H9 (cell line): ENCODE measurements around the gene ZNF275. TPM values are rescaled to one million over a fixed set of nuclear protein-coding genes. Genes with fewer than 3 reads are reported as not detected.

ENCODE experiments used
- DNase-seq: peaks from one replicate; pipeline ENCODE4 v3.0.0-alpha.2; 2017
- H2AFZ ChIP-seq: one replicate; pipeline ENCODE4 v1.6.1; 2013; ENCODE audit warnings: mild to moderate bottlenecking, low read length, control low read depth, moderate library complexity
- H2AK5ac ChIP-seq: 2 replicates; pipeline ENCODE4 v1.6.1; 2013; ENCODE audit warnings: low read length, control low read depth, mixed read lengths; ENCODE audit not compliant: insufficient read length
- H2BK120ac ChIP-seq: one replicate; pipeline ENCODE4 v1.6.1; 2013; ENCODE audit warnings: low read depth, mild to moderate bottlenecking, low read length, control low read depth, inconsistent platforms; ENCODE audit not compliant: poor library complexity, severe bottlenecking
- H2BK12ac ChIP-seq: 2 replicates; pipeline ENCODE4 v1.6.1; 2013; ENCODE audit warnings: low read length, control low read depth, mixed read lengths, low read depth; ENCODE audit not compliant: insufficient read length
- H2BK15ac ChIP-seq: 2 replicates; pipeline ENCODE4 v1.6.1; 2013; ENCODE audit warnings: low read depth, low read length, control low read depth
- H2BK20ac ChIP-seq: one replicate; pipeline ENCODE4 v1.6.1; 2013; ENCODE audit warnings: low read depth, mild to moderate bottlenecking, low read length, control low read depth, inconsistent platforms; ENCODE audit not compliant: poor library complexity, severe bottlenecking
- H2BK5ac ChIP-seq: 2 replicates; pipeline ENCODE4 v1.6.1; 2013; ENCODE audit warnings: low read length, control low read depth, mixed read lengths; ENCODE audit not compliant: insufficient read length
- H3K14ac ChIP-seq: 2 replicates; pipeline ENCODE4 v1.6.1; 2013; ENCODE audit warnings: low read length, control low read depth; ENCODE audit not compliant: insufficient read depth
- H3K18ac ChIP-seq: 2 replicates; pipeline ENCODE4 v1.6.1; 2013; ENCODE audit warnings: low read depth, mild to moderate bottlenecking, mixed read lengths, low read length, control low read depth; ENCODE audit not compliant: insufficient read length
- H3K23ac ChIP-seq: 2 replicates; pipeline ENCODE4 v1.6.1; 2013; ENCODE audit warnings: low read length, control low read depth, mixed read lengths, low read depth; ENCODE audit not compliant: insufficient read length
- H3K23me2 ChIP-seq: 2 replicates; pipeline ENCODE4 v1.6.1; 2013; ENCODE audit warnings: low read depth, mild to moderate bottlenecking, mixed read lengths, low read length, control low read depth; ENCODE audit not compliant: insufficient read length, poor library complexity, severe bottlenecking
- H3K27ac ChIP-seq: 2 replicates; pipeline ENCODE4 v1.5.1; 2013; ENCODE audit warnings: low read length, control low read depth, mixed read lengths, low read depth; ENCODE audit not compliant: insufficient read length
- H3K27me3 ChIP-seq: 2 replicates; pipeline ENCODE4 v1.6.1; 2013; ENCODE audit warnings: low read length, control low read depth, inconsistent platforms; ENCODE audit not compliant: insufficient read depth
- H3K4ac ChIP-seq: 2 replicates; pipeline ENCODE4 v1.6.1; 2013; ENCODE audit warnings: low read depth, mild to moderate bottlenecking, control low read depth, inconsistent platforms, low read length, moderate library complexity
- H3K4me1 ChIP-seq: 2 replicates; pipeline ENCODE4 v1.6.1; 2013; ENCODE audit warnings: low read length, control low read depth, inconsistent platforms; ENCODE audit not compliant: insufficient read depth
- H3K4me2 ChIP-seq: 2 replicates; pipeline ENCODE4 v1.6.1; 2013; ENCODE audit warnings: low read length, control low read depth, mixed read lengths; ENCODE audit not compliant: insufficient read length, insufficient read depth
- H3K56ac ChIP-seq: 2 replicates; pipeline ENCODE4 v1.6.1; 2013; ENCODE audit warnings: low read depth, mild to moderate bottlenecking, mixed read lengths, low read length, control low read depth; ENCODE audit not compliant: insufficient read length
- H3K79me1 ChIP-seq: 2 replicates; pipeline ENCODE4 v1.6.1; 2013; ENCODE audit warnings: low read depth, mild to moderate bottlenecking, moderate library complexity, low read length, control low read depth, inconsistent platforms; ENCODE audit not compliant: insufficient read depth, poor library complexity, severe bottlenecking
- H3K79me2 ChIP-seq: 2 replicates; pipeline ENCODE4 v1.6.1; 2013; ENCODE audit warnings: low read length, control low read depth, inconsistent platforms; ENCODE audit not compliant: insufficient read depth
- H3K9ac ChIP-seq: 2 replicates; pipeline ENCODE4 v1.6.1; 2013; ENCODE audit warnings: low read length, control low read depth, mixed read lengths; ENCODE audit not compliant: insufficient read length; ENCODE audit errors: extremely low read depth
- H3K9me3 ChIP-seq: one replicate; pipeline ENCODE4 v1.6.1; 2013; ENCODE audit warnings: low read depth, low read length, inconsistent platforms; ENCODE audit not compliant: control insufficient read depth
- H3T11ph ChIP-seq: one replicate; pipeline ENCODE4 v1.6.1; 2013; ENCODE audit warnings: mild to moderate bottlenecking, low read length, control low read depth, inconsistent platforms
- H4K20me1 ChIP-seq: one replicate; pipeline ENCODE4 v1.6.1; 2013; ENCODE audit not compliant: control insufficient read depth, insufficient read length, insufficient read depth
- H4K5ac ChIP-seq: 2 replicates; pipeline ENCODE4 v1.6.1; 2013; ENCODE audit warnings: low read depth, mild to moderate bottlenecking, mixed read lengths, low read length, control low read depth; ENCODE audit not compliant: insufficient read length
- H4K8ac ChIP-seq: replicated peaks from 2 replicates; pipeline ENCODE4 v1.6.1; 2013; ENCODE audit warnings: low read length, control low read depth, mixed read lengths, low read depth; ENCODE audit not compliant: insufficient read length
- H4K91ac ChIP-seq: 2 replicates; pipeline ENCODE4 v1.6.1; 2013; ENCODE audit warnings: low read depth, mild to moderate bottlenecking, moderate library complexity, mixed read lengths, low read length, control low read depth; ENCODE audit not compliant: insufficient read length
- H3K27ac Mint-ChIP-seq, 3 experiments: 2 replicates in 2 of 3; 3 replicates in 1 of 3; pipeline ENCODE4 v1.8.0; 2020 to 2021; ENCODE audit warnings: mixed read lengths in 3 of 3, mild to moderate bottlenecking in 1 of 3, moderate library complexity in 1 of 3
- H3K27me3 Mint-ChIP-seq: 2 replicates; pipeline ENCODE4 v1.8.0; 2021; ENCODE audit warnings: low read depth, mild to moderate bottlenecking, moderate library complexity, mixed read lengths
- H3K36me3 Mint-ChIP-seq, 3 experiments: 2 replicates in 2 of 3; 3 replicates in 1 of 3; pipeline ENCODE4 v1.8.0; 2020 to 2021; ENCODE audit warnings: low read depth in 3 of 3, mixed read lengths in 3 of 3; ENCODE audit not compliant: insufficient read depth in 1 of 3
- H3K4me1 Mint-ChIP-seq, 2 experiments: 2 replicates each; pipeline ENCODE4 v1.8.0; 2020; ENCODE audit warnings: mixed read lengths in 2 of 2
- H3K4me3 Mint-ChIP-seq, 2 experiments: 2 replicates in 1 of 2; 3 replicates in 1 of 2; pipeline ENCODE4 v1.8.0; 2020 to 2021; ENCODE audit warnings: mild to moderate bottlenecking in 2 of 2, mixed read lengths in 2 of 2, moderate library complexity in 1 of 2
- H3K9me3 Mint-ChIP-seq, 2 experiments: 2 replicates in 1 of 2; 3 replicates in 1 of 2; pipeline ENCODE4 v1.8.0; 2020; ENCODE audit warnings: mild to moderate bottlenecking in 2 of 2, mixed read lengths in 2 of 2, moderate library complexity in 1 of 2
- CTCF ChIP-seq: fragments of 200-600 bp; sonication (generic); conservative IDR thresholded peaks from 3 replicates; pipeline ENCODE4 v1.8.0; 2021; ENCODE audit warnings: antibody characterized with exemption, mild to moderate bottlenecking
- WGBS: extraction: QIAGEN DNeasy Blood & Tissue Kit; methylation state at CpG from one replicate; pipeline ENCODE4 v1.1.7; 2013; ENCODE audit warnings: missing lambda C conversion rate, low lambda C conversion rate, mixed read lengths; ENCODE audit not compliant: insufficient read length; ENCODE audit errors: extremely low coverage; 5-methylcytosine and 5-hydroxymethylcytosine counted together
- total RNA-seq: library from RNA; stranded (reverse); gene quantifications from 2 replicates; pipeline ENCODE4 v1.2.1, GENCODE V29; 2021

ZNF275 gene
- total RNA-seq, 1 experiment from 2014 or later, result 11.8 TPM

- no peak overlapping the region for H3K14ac ChIP-seq
- no peak overlapping the region for H3K4ac ChIP-seq
- Mint-ChIP-seq H3K36me3 (peaks cover 2 to 8% (median 4%) of the 10 kb centered on the region in 3 experiments; a peak in 4 of 7 replicates), H3K4me1 (peaks cover 6% of the 10 kb centered on the region in 2 experiments), H3K27ac (no peak overlapping the region), H3K27me3 (peaks cover 6% of the 10 kb centered on the region; the same call in 1 of the 2 replicates), H3K4me3 (no peak overlapping the region), H3K9me3 (peaks cover 33 to 49% of the 10 kb centered on the region in 2 experiments)
- no peak overlapping the region for H3K4me2 ChIP-seq
- H3K79me2 ChIP-seq, result no peaks in the 10 kb centered on the region
- no peak overlapping the region for H4K8ac ChIP-seq
- no peaks in the 10 kb centered on the region for H3K27me3 ChIP-seq
- H4K91ac ChIP-seq, result no peak overlapping the region
- H2BK120ac ChIP-seq, result no peak overlapping the region
- no peak overlapping the region for H3K27ac ChIP-seq
- no peak overlapping the region for H2BK20ac ChIP-seq
- H2BK12ac ChIP-seq, result no peak overlapping the region
- no peak overlapping the region for H2BK15ac ChIP-seq
- peak; percentile 31 for DNase-seq
- H2BK5ac ChIP-seq, result no peak overlapping the region
- H3K56ac ChIP-seq, result no peak overlapping the region
- no peaks in the 10 kb centered on the region for H3K79me1 ChIP-seq
- H3K9me3 ChIP-seq, result peaks cover 63% of the 10 kb centered on the region
- H3K18ac ChIP-seq, result no peak overlapping the region
- TF ChIP-seq CTCF, result no peak
- WGBS, result no CpG with 5 or more reads among the region's 12 CpGs
- H3K9ac ChIP-seq, result no peak overlapping the region
- no peak overlapping the region for H3K23ac ChIP-seq
- H3T11ph ChIP-seq, result no peak overlapping the region
- no peak overlapping the region for H2AFZ ChIP-seq
- H3K23me2 ChIP-seq, result no peaks in the 10 kb centered on the region
- no peak overlapping the region for H2AK5ac ChIP-seq
- no peaks in the 10 kb centered on the region for H4K20me1 ChIP-seq
- H4K5ac ChIP-seq, result no peak overlapping the region
- no peaks in the 10 kb centered on the region for H3K4me1 ChIP-seq
Observed at GRCh38 chrX:153381684-153382532, 48.0 kb downstream of the ZNF275 start.
